ENCODE data around the gene COA1. TPM values are rescaled to one million over a fixed set of nuclear protein-coding genes. Genes with fewer than 3 reads are reported as not detected.

COA1 gene
- total and polyA plus RNA-seq, 9 of the 15 experiments (the other 6 are each of a cell fraction or from before 2014, with no cell fraction given): 98.9 to 463 (median 181) TPM

GRCh38 chr7:43756368-43757072 lies 27.2 kb upstream of the COA1 start (continued):
- TF ChIP-seq ZFP30 (CRISPR knock-in tag; IDR thresholded peaks at IDR 0.05; ENCODE audit: borderline replicate concordance) (no peak), NRF1 (conservative IDR thresholded peaks at IDR 0.05 in 1 of 2, IDR thresholded peaks at IDR 0.05 in 1 of 2) (no peak), NCOR1 (IDR thresholded peaks at IDR 0.05) (peak; percentile 59), ZNF707 (CRISPR knock-in tag; conservative IDR thresholded peaks at IDR 0.05) (no peak), SRSF7 (optimal IDR thresholded peaks at IDR 0.05; ENCODE audit: low read depth, low read length) (no peak), HNRNPUL1 (IDR thresholded peaks at IDR 0.05; ENCODE audit: low read length) (no peak), KAT7 (CRISPR knock-in tag; IDR thresholded peaks at IDR 0.05; ENCODE audit: borderline replicate concordance) (no peak), RBFOX2 (IDR thresholded peaks at IDR 0.05; ENCODE audit: low read depth, low read length) (no peak), MAFG (tag; conservative IDR thresholded peaks at IDR 0.05) (peak; percentile 78), RERE (CRISPR knock-in tag; IDR thresholded peaks at IDR 0.05; ENCODE audit: borderline replicate concordance) (no peak), SIN3A (IDR thresholded peaks at IDR 0.05; ENCODE audit: borderline replicate concordance in 2 of 2, control insufficient read depth in 1 of 2, low read depth in 2 of 2, low read length in 2 of 2) (no peak), ZNF3 (CRISPR knock-in tag; IDR thresholded peaks at IDR 0.05) (no peak)
- TF ChIP-seq, protein P1, sequence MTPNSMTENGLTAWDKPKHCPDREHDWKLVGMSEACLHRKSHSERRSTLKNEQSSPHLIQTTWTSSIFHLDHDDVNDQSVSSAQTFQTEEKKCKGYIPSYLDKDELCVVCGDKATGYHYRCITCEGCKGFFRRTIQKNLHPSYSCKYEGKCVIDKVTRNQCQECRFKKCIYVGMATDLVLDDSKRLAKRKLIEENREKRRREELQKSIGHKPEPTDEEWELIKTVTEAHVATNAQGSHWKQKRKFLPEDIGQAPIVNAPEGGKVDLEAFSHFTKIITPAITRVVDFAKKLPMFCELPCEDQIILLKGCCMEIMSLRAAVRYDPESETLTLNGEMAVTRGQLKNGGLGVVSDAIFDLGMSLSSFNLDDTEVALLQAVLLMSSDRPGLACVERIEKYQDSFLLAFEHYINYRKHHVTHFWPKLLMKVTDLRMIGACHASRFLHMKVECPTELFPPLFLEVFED (CRISPR knock-in tag; conservative IDR thresholded peaks at IDR 0.05): no peak
- TF ChIP-seq, protein P2, sequence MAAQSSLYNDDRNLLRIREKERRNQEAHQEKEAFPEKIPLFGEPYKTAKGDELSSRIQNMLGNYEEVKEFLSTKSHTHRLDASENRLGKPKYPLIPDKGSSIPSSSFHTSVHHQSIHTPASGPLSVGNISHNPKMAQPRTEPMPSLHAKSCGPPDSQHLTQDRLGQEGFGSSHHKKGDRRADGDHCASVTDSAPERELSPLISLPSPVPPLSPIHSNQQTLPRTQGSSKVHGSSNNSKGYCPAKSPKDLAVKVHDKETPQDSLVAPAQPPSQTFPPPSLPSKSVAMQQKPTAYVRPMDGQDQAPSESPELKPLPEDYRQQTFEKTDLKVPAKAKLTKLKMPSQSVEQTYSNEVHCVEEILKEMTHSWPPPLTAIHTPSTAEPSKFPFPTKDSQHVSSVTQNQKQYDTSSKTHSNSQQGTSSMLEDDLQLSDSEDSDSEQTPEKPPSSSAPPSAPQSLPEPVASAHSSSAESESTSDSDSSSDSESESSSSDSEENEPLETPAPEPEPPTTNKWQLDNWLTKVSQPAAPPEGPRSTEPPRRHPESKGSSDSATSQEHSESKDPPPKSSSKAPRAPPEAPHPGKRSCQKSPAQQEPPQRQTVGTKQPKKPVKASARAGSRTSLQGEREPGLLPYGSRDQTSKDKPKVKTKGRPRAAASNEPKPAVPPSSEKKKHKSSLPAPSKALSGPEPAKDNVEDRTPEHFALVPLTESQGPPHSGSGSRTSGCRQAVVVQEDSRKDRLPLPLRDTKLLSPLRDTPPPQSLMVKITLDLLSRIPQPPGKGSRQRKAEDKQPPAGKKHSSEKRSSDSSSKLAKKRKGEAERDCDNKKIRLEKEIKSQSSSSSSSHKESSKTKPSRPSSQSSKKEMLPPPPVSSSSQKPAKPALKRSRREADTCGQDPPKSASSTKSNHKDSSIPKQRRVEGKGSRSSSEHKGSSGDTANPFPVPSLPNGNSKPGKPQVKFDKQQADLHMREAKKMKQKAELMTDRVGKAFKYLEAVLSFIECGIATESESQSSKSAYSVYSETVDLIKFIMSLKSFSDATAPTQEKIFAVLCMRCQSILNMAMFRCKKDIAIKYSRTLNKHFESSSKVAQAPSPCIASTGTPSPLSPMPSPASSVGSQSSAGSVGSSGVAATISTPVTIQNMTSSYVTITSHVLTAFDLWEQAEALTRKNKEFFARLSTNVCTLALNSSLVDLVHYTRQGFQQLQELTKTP (IDR thresholded peaks at IDR 0.05; ENCODE audit: low read depth in 1 of 2, partially characterized antibody in 2 of 2): peak in 1 of 2 experiments; percentile 42
- TF ChIP-seq, protein P3, sequence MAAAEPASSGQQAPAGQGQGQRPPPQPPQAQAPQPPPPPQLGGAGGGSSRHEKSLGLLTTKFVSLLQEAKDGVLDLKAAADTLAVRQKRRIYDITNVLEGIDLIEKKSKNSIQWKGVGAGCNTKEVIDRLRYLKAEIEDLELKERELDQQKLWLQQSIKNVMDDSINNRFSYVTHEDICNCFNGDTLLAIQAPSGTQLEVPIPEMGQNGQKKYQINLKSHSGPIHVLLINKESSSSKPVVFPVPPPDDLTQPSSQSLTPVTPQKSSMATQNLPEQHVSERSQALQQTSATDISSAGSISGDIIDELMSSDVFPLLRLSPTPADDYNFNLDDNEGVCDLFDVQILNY (CRISPR knock-in tag; IDR thresholded peaks at IDR 0.05): no peak
